ENCODE results near the gene PIM3.

- TF ChIP-seq CTCF (IDR thresholded peaks at IDR 0.05; ENCODE audit: low read length), result no peak
- no peak for TF ChIP-seq EZH2 (optimal IDR thresholded peaks at IDR 0.05; ENCODE audit: low read depth, low read length)
Observed at GRCh38 chr22:49951986-49952896, 8.3 kb upstream of the PIM3 start.

Measured in MM.1S (cell line).